Naive thymus-derived CD4-positive, alpha-beta T cell (primary cell): ENCODE measurements around the gene GEN1. TPM values are rescaled to one million over a fixed set of nuclear protein-coding genes. Genes with fewer than 3 reads are reported as not detected.

Experiments
- ATAC-seq: fragments of 150-1000 bp; cut with Tn5 transposase; 2 replicates; pipeline ENCODE4 v1.10.0; 2021; ENCODE audit warnings: mild to moderate bottlenecking, moderate library complexity
- CTCF ChIA-PET: fragments of 350-600 bp; sonication (Branson Sonifier 250); formaldehyde crosslinking; loops from one replicate; lab custom pipeline; 2021; ENCODE audit warnings: antibody characterized with exemption; lab: Charles Lee
- POLR2A ChIA-PET: fragments of 350-600 bp; sonication (Branson Sonifier 250); formaldehyde crosslinking; loops from one replicate; lab custom pipeline; 2021; ENCODE audit warnings: antibody characterized with exemption, inconsistent platforms; lab: Charles Lee
- DNase-seq, 9 donors: peaks; one replicate each; pipeline versions ENCODE4 v3.0.0 to v3.0.0-alpha.2; 2020 to 2022; ENCODE audit warnings: mixed read lengths in 1 of 9
- H3K27ac ChIP-seq: one replicate; pipeline ENCODE4 v1.7.0; 2013; ENCODE audit warnings: mild to moderate bottlenecking, low read depth, low read length, moderate library complexity
- H3K27me3 ChIP-seq, 2 donors: one replicate each; pipeline ENCODE4 v1.7.0; 2013; ENCODE audit warnings: low read length in 2 of 2, mild to moderate bottlenecking in 2 of 2, moderate library complexity in 2 of 2; ENCODE audit not compliant: control insufficient read depth in 2 of 2, insufficient read depth in 2 of 2
- H3K36me3 ChIP-seq, 3 experiments: 1 replicate in 2 of 3; 2 replicates in 1 of 3; pipeline ENCODE4 v1.7.0; 2013; ENCODE audit warnings: low read length in 3 of 3, mild to moderate bottlenecking in 3 of 3, moderate library complexity in 1 of 3; ENCODE audit not compliant: insufficient read depth in 3 of 3, control insufficient read depth in 2 of 3
- H3K4me1 ChIP-seq, 2 donors: one replicate each; pipeline ENCODE4 v1.7.0; 2013; ENCODE audit warnings: low read length in 2 of 2, mild to moderate bottlenecking in 2 of 2, moderate library complexity in 1 of 2; ENCODE audit not compliant: control insufficient read depth in 2 of 2, insufficient read depth in 2 of 2
- H3K4me3 ChIP-seq: 2 replicates; pipeline ENCODE4 v1.7.0; 2013; ENCODE audit warnings: mild to moderate bottlenecking, low read length
- H3K9me3 ChIP-seq, 3 experiments: 1 replicate in 2 of 3; 2 replicates in 1 of 3; pipeline ENCODE4 v1.7.0; 2013; ENCODE audit warnings: low read length in 3 of 3; ENCODE audit not compliant: control insufficient read depth in 2 of 3
- H3K27ac Mint-ChIP-seq, 9 donors: one replicate each; pipeline ENCODE4 v1.8.0; 2020 to 2022; ENCODE audit warnings: mixed read lengths in 9 of 9, mild to moderate bottlenecking in 8 of 9, moderate library complexity in 5 of 9, inconsistent platforms in 2 of 9
- H3K27me3 Mint-ChIP-seq, 5 donors: one replicate each; pipeline ENCODE4 v1.8.0; 2021 to 2022; ENCODE audit warnings: mixed read lengths in 5 of 5, mild to moderate bottlenecking in 1 of 5
- H3K36me3 Mint-ChIP-seq, 5 donors: one replicate each; pipeline ENCODE4 v1.8.0; 2020 to 2022; ENCODE audit warnings: mixed read lengths in 5 of 5, mild to moderate bottlenecking in 3 of 5, inconsistent platforms in 1 of 5
- H3K4me1 Mint-ChIP-seq, 7 donors: one replicate each; pipeline ENCODE4 v1.8.0; 2020 to 2022; ENCODE audit warnings: mixed read lengths in 7 of 7, mild to moderate bottlenecking in 3 of 7, inconsistent platforms in 1 of 7
- H3K4me3 Mint-ChIP-seq, 10 donors: one replicate each; pipeline ENCODE4 v1.8.0; 2020 to 2022; ENCODE audit warnings: mild to moderate bottlenecking in 10 of 10, mixed read lengths in 10 of 10, moderate library complexity in 6 of 10, inconsistent platforms in 2 of 10
- H3K9me3 Mint-ChIP-seq, 11 donors: one replicate each; pipeline ENCODE4 v1.8.0; 2020 to 2022; ENCODE audit warnings: mixed read lengths in 11 of 11, mild to moderate bottlenecking in 4 of 11, inconsistent platforms in 1 of 11, moderate library complexity in 1 of 11
- intact Hi-C, 2 donors: fragments of 100-400 bp; cut with micrococcal nuclease; formaldehyde crosslinking; loops; one replicate each; pipeline ENCODE4 v1.15.1; 2023
- polyA plus RNA-seq, 2 donors: library from polyadenylated mRNA; unstranded; fragments of 300-500 nt; fragmentation: Illumina TruSeq; gene quantifications; one replicate each; pipeline ENCODE4 v1.2.3, GENCODE V29; 2021
- total RNA-seq, 6 experiments: library from RNA in 5 of 6; stranded (reverse) in 5 of 6; gene quantifications; 1 replicate in 5 of 6; 2 replicates in 1 of 6; pipeline ENCODE4 v1.2.3 and lab custom pipeline; 2021 to 2026

Gene GEN1
- total and polyA plus RNA-seq, 7 experiments from 2014 or later: 0.44 to 25.8 (median 5.8) TPM

DNA sequence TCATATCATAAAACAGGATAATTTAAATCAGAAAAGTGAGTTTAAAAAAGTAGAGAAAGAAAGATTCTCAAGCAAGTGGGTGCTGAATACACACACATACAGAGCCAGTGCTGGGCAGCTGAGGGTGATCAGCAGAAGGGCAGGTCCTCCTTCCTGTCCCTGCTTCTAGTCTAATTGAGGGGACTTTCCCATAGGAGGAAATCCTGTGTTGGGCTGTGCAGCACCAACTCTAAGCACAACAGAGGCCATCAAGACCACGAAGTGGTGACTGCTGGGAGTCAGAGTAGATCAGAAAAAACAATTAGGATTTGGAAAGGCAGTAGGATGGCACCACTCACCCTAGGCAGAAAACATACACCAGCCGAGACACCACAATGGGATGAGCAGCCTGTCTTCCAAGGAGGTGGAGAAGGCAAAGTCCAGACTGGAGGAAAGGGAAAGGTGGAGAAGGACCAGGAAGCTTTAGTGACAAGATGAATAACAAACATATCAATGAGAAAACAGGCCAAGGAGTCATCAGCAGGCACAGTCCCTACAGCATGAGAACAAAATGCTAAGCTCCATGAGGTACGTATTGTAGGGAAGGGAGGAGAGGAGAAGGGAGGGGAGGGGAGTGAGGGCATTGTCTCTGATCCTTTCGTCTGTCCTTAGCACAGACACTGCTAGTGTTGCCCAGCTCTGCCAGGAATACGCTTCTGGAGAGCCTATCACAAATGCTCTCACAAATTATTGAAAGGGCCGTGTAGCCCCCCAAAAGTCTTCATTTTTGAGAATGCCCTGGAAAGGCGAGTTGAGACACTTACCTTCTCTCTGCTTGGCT lies 45.6 kb downstream of the GEN1 start:
- intact Hi-C loops: no loop called here
- ATAC-seq (no peak), DNase-seq (no peak)
- peaks cover 20 to 39% (median 26%) of the 10 kb centered on the region in 5 donors for H3K27me3 Mint-ChIP-seq
- peaks cover 0 to 7% (median 0%) of the 10 kb centered on the region in 7 donors for H3K4me1 Mint-ChIP-seq
- Histone ChIP-seq H3K9me3 (no peaks in the 10 kb centered on the region), H3K36me3 (no peaks in the 10 kb centered on the region), H3K27ac (no peak overlapping the region), H3K4me1 (no peaks in the 10 kb centered on the region), H3K27me3 (no peaks in the 10 kb centered on the region), H3K4me3 (no peak overlapping the region)
- H3K9me3 Mint-ChIP-seq: no peaks in the 10 kb centered on the region
- peak overlapping the region in 2 of 9 donors; percentile 20 for H3K27ac Mint-ChIP-seq
- ChIA-PET POLR2A (no interaction called here), CTCF (no interaction called here)
- H3K36me3 Mint-ChIP-seq: peaks cover 0 to 4% (median 0%) of the 10 kb centered on the region in 5 donors
- H3K4me3 Mint-ChIP-seq: peak overlapping the region in 1 of 10 donors; percentile 32

DNA sequence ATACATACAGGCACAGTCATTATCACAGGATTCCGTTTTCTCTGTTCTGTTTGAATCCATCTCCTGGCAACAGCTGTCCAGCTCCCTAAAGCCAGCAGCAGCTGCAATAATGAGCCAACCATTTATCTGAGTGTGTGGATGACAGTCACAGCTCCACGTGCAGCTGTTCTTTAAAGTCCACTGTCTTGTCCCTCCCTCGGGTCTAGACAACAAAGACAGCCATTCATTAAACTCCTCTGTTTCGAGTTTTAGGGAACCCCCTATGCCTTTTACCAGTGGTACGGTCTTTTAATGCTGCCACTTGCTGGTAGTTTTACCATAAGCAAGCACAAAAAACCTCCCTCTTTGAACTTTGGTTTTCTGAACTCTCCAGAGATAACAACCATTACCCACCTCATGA lies 46.3 kb downstream of the GEN1 start:
- H3K9me3 Mint-ChIP-seq: no peaks in the 10 kb centered on the region
- Histone ChIP-seq H3K27ac (no peak overlapping the region), H3K36me3 (no peaks in the 10 kb centered on the region), H3K4me1 (no peaks in the 10 kb centered on the region), H3K27me3 (no peaks in the 10 kb centered on the region), H3K4me3 (no peak overlapping the region), H3K9me3 (no peaks in the 10 kb centered on the region)
- ATAC-seq (no peak), DNase-seq (no peak)
- H3K27me3 Mint-ChIP-seq: peaks cover 16 to 35% (median 31%) of the 10 kb centered on the region in 5 donors
- intact Hi-C loops: no loop called here
- ChIA-PET CTCF (no interaction called here), POLR2A (no interaction called here)
- peaks cover 0 to 7% (median 0%) of the 10 kb centered on the region in 7 donors for H3K4me1 Mint-ChIP-seq
- H3K36me3 Mint-ChIP-seq: peaks cover 0 to 4% (median 0%) of the 10 kb centered on the region in 5 donors
- H3K4me3 Mint-ChIP-seq: no peak overlapping the region
- H3K27ac Mint-ChIP-seq: no peak overlapping the region

DNA sequence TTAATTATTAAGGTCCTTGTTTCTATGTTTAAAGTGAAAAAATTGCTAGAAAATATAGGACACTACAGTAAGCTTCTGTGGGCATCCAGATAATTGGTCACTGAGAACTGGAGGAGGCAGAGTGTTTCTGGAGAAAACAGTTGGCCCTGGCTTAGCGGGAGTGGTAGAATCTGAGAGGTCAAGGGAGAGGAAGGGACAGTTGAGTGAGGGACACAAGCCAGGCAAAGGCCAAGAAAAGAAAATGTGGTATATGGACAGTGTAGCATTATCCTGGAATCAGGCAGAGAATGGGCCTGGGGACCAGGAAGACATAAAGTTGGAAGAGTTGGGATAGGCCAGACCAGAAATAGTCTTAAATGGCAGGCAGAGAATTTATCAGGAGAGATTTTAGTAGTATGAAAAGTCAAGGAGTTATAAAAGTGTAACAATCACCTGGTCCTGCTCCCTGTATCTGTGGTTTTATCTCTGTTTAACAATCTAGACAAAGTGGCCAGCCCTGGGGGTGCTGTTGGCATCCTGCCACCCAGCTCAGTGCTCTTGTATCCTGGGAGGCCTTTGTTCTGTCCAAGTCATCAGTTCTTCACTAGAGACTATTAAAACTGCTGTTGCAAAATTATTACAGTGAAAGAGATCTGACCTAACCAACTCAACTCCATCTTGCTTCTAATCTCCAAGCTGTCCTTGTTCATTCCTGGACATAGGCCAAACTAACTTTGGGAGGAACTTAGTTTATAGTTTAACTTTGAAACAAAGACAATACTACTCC lies 46.9 kb downstream of the GEN1 start:
- no peak for DNase-seq
- Histone ChIP-seq H3K27ac (no peak overlapping the region), H3K4me1 (no peaks in the 10 kb centered on the region), H3K9me3 (no peaks in the 10 kb centered on the region), H3K36me3 (no peaks in the 10 kb centered on the region), H3K27me3 (no peaks in the 10 kb centered on the region), H3K4me3 (no peak overlapping the region)
- H3K4me3 Mint-ChIP-seq: no peak overlapping the region
- H3K9me3 Mint-ChIP-seq: no peaks in the 10 kb centered on the region
- ChIA-PET CTCF (no interaction called here), POLR2A (no interaction called here)
- H3K27me3 Mint-ChIP-seq: peaks cover 10 to 40% (median 29%) of the 10 kb centered on the region in 5 donors
- peaks cover 0 to 7% (median 0%) of the 10 kb centered on the region in 7 donors for H3K4me1 Mint-ChIP-seq
- H3K36me3 Mint-ChIP-seq: peaks cover 0 to 4% (median 0%) of the 10 kb centered on the region in 5 donors
- no peak overlapping the region for H3K27ac Mint-ChIP-seq
- intact Hi-C loops: no loop called here
- ATAC-seq: no peak

DNA sequence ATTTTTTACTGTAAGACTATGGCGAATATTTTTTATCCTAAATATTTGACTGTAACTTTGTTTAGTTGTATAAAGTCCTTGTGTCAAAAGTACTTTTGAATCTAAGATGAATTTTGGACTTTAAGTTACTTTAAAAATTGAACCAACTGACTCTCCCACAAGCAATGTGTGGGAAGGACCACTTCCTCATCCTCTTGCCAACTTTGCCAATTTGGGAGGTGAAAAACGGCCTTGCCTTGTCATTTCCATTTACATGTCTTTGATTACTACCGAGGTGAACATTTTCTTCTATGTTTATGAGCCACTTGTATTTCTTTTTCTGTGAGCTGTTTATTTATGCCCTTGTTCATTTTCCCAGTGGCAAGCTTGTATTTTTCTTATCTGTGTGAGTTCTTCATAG lies 49.6 kb downstream of the GEN1 start:
- Histone ChIP-seq H3K36me3 (no peaks in the 10 kb centered on the region), H3K4me3 (no peak overlapping the region), H3K27ac (no peak overlapping the region), H3K4me1 (no peaks in the 10 kb centered on the region), H3K27me3 (no peaks in the 10 kb centered on the region), H3K9me3 (no peaks in the 10 kb centered on the region)
- POLR2A ChIA-PET: no interaction called here
- CTCF ChIA-PET: no interaction called here
- no peak overlapping the region for H3K27ac Mint-ChIP-seq
- no peaks in the 10 kb centered on the region for H3K9me3 Mint-ChIP-seq
- no peak for ATAC-seq
- H3K4me3 Mint-ChIP-seq: no peak overlapping the region
- intact Hi-C loops: no loop called here
- DNase-seq: no peak
- peaks cover 6 to 35% (median 25%) of the 10 kb centered on the region in 5 donors for H3K27me3 Mint-ChIP-seq
- peaks cover 0 to 4% (median 0%) of the 10 kb centered on the region in 5 donors for H3K36me3 Mint-ChIP-seq
- peaks cover 0 to 7% (median 0%) of the 10 kb centered on the region in 7 donors for H3K4me1 Mint-ChIP-seq

DNA sequence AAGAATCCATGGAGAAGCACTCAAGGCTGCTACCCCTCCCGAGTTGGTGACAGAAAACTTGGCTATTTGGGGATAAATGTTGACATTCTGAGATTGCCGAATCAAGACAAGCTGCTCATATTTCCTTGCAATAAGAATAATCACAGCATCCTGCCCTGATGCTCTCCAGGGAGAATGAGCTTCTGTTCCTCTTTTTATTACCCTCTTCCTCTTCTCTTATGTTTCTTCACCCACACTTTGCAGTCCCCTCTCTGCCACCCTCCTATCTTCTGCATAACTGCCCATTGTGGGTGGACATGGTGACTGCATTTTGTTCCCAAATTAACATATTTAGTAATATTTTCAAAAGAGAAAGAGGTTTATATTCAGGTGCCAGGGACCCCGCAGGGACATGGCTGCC lies 50.4 kb downstream of the GEN1 start:
- H3K4me3 ChIP-seq: no peak overlapping the region
- no peaks in the 10 kb centered on the region for H3K9me3 ChIP-seq
- POLR2A ChIA-PET: no interaction called here
- no peaks in the 10 kb centered on the region for H3K9me3 Mint-ChIP-seq
- no peak overlapping the region for H3K27ac Mint-ChIP-seq
- intact Hi-C loops: no loop called here
- no peaks in the 10 kb centered on the region for H3K4me1 ChIP-seq
- no peaks in the 10 kb centered on the region for H3K27me3 ChIP-seq
- peaks cover 0 to 3% (median 0%) of the 10 kb centered on the region in 7 donors for H3K4me1 Mint-ChIP-seq
- DNase-seq: no peak
- H3K4me3 Mint-ChIP-seq: no peak overlapping the region
- peaks cover 6 to 35% (median 18%) of the 10 kb centered on the region in 5 donors for H3K27me3 Mint-ChIP-seq
- H3K27ac ChIP-seq: no peak overlapping the region
- H3K36me3 Mint-ChIP-seq: peaks cover 0 to under 1% (median 0%) of the 10 kb centered on the region in 5 donors
- ATAC-seq: peak; percentile 73
- H3K36me3 ChIP-seq: no peaks in the 10 kb centered on the region
- CTCF ChIA-PET: no interaction called here

DNA sequence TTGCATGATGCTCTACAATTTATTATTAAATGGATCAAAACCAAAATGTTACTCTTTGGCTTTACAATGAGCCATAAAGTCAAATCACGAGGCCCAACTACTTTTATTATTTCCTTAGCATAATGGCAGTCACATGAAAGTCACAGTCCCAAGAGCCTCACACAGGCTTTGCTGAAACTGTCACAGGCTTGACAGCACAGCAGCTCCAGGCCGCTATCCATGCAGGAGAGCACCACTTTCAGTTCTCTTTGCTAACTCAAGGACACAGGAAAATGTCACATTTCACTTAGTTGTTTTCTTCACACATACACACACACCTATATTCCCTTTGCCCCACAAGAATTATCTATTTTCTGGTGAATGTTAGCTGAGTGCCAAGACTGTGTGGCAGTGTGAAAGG lies 51.2 kb downstream of the GEN1 start:
- intact Hi-C loops: no loop called here
- ATAC-seq: no peak
- H3K9me3 Mint-ChIP-seq: no peaks in the 10 kb centered on the region
- H3K4me3 Mint-ChIP-seq: no peak overlapping the region
- H3K36me3 Mint-ChIP-seq: no peaks in the 10 kb centered on the region
- H3K36me3 ChIP-seq: no peaks in the 10 kb centered on the region
- ChIA-PET CTCF (no interaction called here), POLR2A (no interaction called here)
- H3K4me1 ChIP-seq: no peaks in the 10 kb centered on the region
- no peak for DNase-seq
- H3K4me3 ChIP-seq: no peak overlapping the region
- no peaks in the 10 kb centered on the region for H3K4me1 Mint-ChIP-seq
- H3K9me3 ChIP-seq: no peaks in the 10 kb centered on the region
- no peak overlapping the region for H3K27ac Mint-ChIP-seq
- no peak overlapping the region for H3K27ac ChIP-seq
- H3K27me3 Mint-ChIP-seq: peaks cover 6 to 41% (median 16%) of the 10 kb centered on the region in 5 donors
- H3K27me3 ChIP-seq: no peaks in the 10 kb centered on the region
